Activated CD4-positive, alpha-beta T cell treated with anti-CD3 and anti-CD28 coated beads, Interleukin-2, amount 10 ng/mL, durations not matched to agents 7 days and 5 days (primary cell): Measurements from ENCODE around the gene POTEH. TPM values are rescaled to one million over a fixed set of nuclear protein-coding genes. Genes with fewer than 3 reads are reported as not detected.
"Not testable (repeated sequence)": the region's sequence is repeated elsewhere in the genome, so short reads cannot be mapped to it uniquely, and the experiment has no call there.

Experiments used
- CTCF ChIA-PET: fragments of 350-600 bp; sonication (Branson Sonifier 250); formaldehyde crosslinking; loops from one replicate; lab custom pipeline; 2021; ENCODE audit warnings: antibody characterized with exemption; lab: Charles Lee
- POLR2A ChIA-PET: fragments of 350-600 bp; sonication (Branson Sonifier 250); formaldehyde crosslinking; loops from one replicate; lab custom pipeline; 2021; ENCODE audit warnings: antibody characterized with exemption; lab: Charles Lee
- DNase-seq: peaks from one replicate; pipeline ENCODE4 v3.0.0-alpha.2; 2020
- H3K27ac Mint-ChIP-seq: one replicate; pipeline ENCODE4 v1.8.0; 2021; ENCODE audit warnings: mild to moderate bottlenecking, moderate library complexity, mixed read lengths
- H3K27me3 Mint-ChIP-seq: one replicate; pipeline ENCODE4 v1.8.0; 2021; ENCODE audit warnings: mixed read lengths
- H3K36me3 Mint-ChIP-seq: one replicate; pipeline ENCODE4 v1.8.0; 2021; ENCODE audit warnings: low read depth, mixed read lengths
- H3K4me1 Mint-ChIP-seq: one replicate; pipeline ENCODE4 v1.8.0; 2021; ENCODE audit warnings: mixed read lengths
- H3K4me3 Mint-ChIP-seq: one replicate; pipeline ENCODE4 v1.8.0; 2021; ENCODE audit warnings: mild to moderate bottlenecking, moderate library complexity, mixed read lengths
- H3K9me3 Mint-ChIP-seq: one replicate; pipeline ENCODE4 v1.8.0; 2021; ENCODE audit warnings: mixed read lengths
- total RNA-seq, 2 experiments: library from RNA; stranded (reverse); gene quantifications; one replicate each; pipeline ENCODE4 v1.2.3, GENCODE V29; 2021

Gene POTEH
- total RNA-seq = not detected

- CTCF ChIA-PET, H3K36me3 Mint-ChIP-seq, H3K27ac Mint-ChIP-seq, POLR2A ChIA-PET, H3K27me3 Mint-ChIP-seq, DNase-seq, H3K4me3 Mint-ChIP-seq, H3K4me1 Mint-ChIP-seq, H3K9me3 Mint-ChIP-seq: not testable (repeated sequence)
Observed at GRCh38 chr22:15689749-15690125, at the start of gene POTEH. Gene POTEH (plus strand): TSS chr22:15690026. CDS start chr22:15690078, 52 bp downstream.

GRCh38 chr22:15642288-15642861, 47.5 kb upstream of the POTEH start:
- POLR2A ChIA-PET, CTCF ChIA-PET, H3K36me3 Mint-ChIP-seq, H3K27me3 Mint-ChIP-seq, H3K27ac Mint-ChIP-seq, DNase-seq, H3K9me3 Mint-ChIP-seq, H3K4me3 Mint-ChIP-seq, H3K4me1 Mint-ChIP-seq: not testable (repeated sequence)

GRCh38 chr22:15651954-15652353, 37.9 kb upstream of the POTEH start:
- H3K9me3 Mint-ChIP-seq, H3K27me3 Mint-ChIP-seq, POLR2A ChIA-PET, H3K36me3 Mint-ChIP-seq, H3K4me1 Mint-ChIP-seq, H3K27ac Mint-ChIP-seq, H3K4me3 Mint-ChIP-seq, CTCF ChIA-PET, DNase-seq: not testable (repeated sequence)

- H3K9me3 Mint-ChIP-seq, H3K4me1 Mint-ChIP-seq, POLR2A ChIA-PET, H3K27me3 Mint-ChIP-seq, CTCF ChIA-PET, H3K4me3 Mint-ChIP-seq, H3K36me3 Mint-ChIP-seq, H3K27ac Mint-ChIP-seq, DNase-seq: not testable (repeated sequence)
Observed at GRCh38 chr22:15652738-15653137, 37.1 kb upstream of the POTEH start.

GRCh38 chr22:15653241-15653640, 36.6 kb upstream of the POTEH start:
- H3K4me3 Mint-ChIP-seq, H3K36me3 Mint-ChIP-seq, H3K27me3 Mint-ChIP-seq, H3K9me3 Mint-ChIP-seq, H3K27ac Mint-ChIP-seq, DNase-seq, CTCF ChIA-PET, POLR2A ChIA-PET, H3K4me1 Mint-ChIP-seq: not testable (repeated sequence)

GRCh38 chr22:15661102-15661501, 28.7 kb upstream of the POTEH start:
- H3K27me3 Mint-ChIP-seq, H3K4me1 Mint-ChIP-seq, POLR2A ChIA-PET, DNase-seq, H3K27ac Mint-ChIP-seq, H3K9me3 Mint-ChIP-seq, H3K36me3 Mint-ChIP-seq, H3K4me3 Mint-ChIP-seq, CTCF ChIA-PET: not testable (repeated sequence)

GRCh38 chr22:15664682-15665081, 25.1 kb upstream of the POTEH start:
- POLR2A ChIA-PET, H3K4me3 Mint-ChIP-seq, H3K9me3 Mint-ChIP-seq, H3K36me3 Mint-ChIP-seq, H3K27ac Mint-ChIP-seq, H3K27me3 Mint-ChIP-seq, H3K4me1 Mint-ChIP-seq, DNase-seq, CTCF ChIA-PET: not testable (repeated sequence)

- H3K27me3 Mint-ChIP-seq, H3K27ac Mint-ChIP-seq, CTCF ChIA-PET, DNase-seq, H3K36me3 Mint-ChIP-seq, H3K4me1 Mint-ChIP-seq, POLR2A ChIA-PET, H3K4me3 Mint-ChIP-seq, H3K9me3 Mint-ChIP-seq: not testable (repeated sequence)
Observed at GRCh38 chr22:15665478-15665877, 24.3 kb upstream of the POTEH start.

- DNase-seq, H3K27ac Mint-ChIP-seq, H3K4me3 Mint-ChIP-seq, H3K27me3 Mint-ChIP-seq, H3K36me3 Mint-ChIP-seq, POLR2A ChIA-PET, CTCF ChIA-PET, H3K9me3 Mint-ChIP-seq, H3K4me1 Mint-ChIP-seq: not testable (repeated sequence)
Observed at GRCh38 chr22:15669430-15669829, 20.4 kb upstream of the POTEH start.

GRCh38 chr22:15679702-15680101, 10.1 kb upstream of the POTEH start:
- H3K27me3 Mint-ChIP-seq, DNase-seq, H3K4me3 Mint-ChIP-seq, H3K9me3 Mint-ChIP-seq, CTCF ChIA-PET, H3K27ac Mint-ChIP-seq, POLR2A ChIA-PET, H3K4me1 Mint-ChIP-seq, H3K36me3 Mint-ChIP-seq: not testable (repeated sequence)

- H3K9me3 Mint-ChIP-seq, DNase-seq, H3K27me3 Mint-ChIP-seq, H3K4me1 Mint-ChIP-seq, CTCF ChIA-PET, H3K36me3 Mint-ChIP-seq, POLR2A ChIA-PET, H3K4me3 Mint-ChIP-seq, H3K27ac Mint-ChIP-seq: not testable (repeated sequence)
Observed at GRCh38 chr22:15684115-15684514, 5.7 kb upstream of the POTEH start.

GRCh38 chr22:15684695-15685094, 5.1 kb upstream of the POTEH start:
- H3K36me3 Mint-ChIP-seq, CTCF ChIA-PET, H3K9me3 Mint-ChIP-seq, POLR2A ChIA-PET, H3K27me3 Mint-ChIP-seq, H3K4me1 Mint-ChIP-seq, H3K27ac Mint-ChIP-seq, H3K4me3 Mint-ChIP-seq, DNase-seq: not testable (repeated sequence)

- H3K27ac Mint-ChIP-seq, H3K36me3 Mint-ChIP-seq, H3K4me3 Mint-ChIP-seq, H3K9me3 Mint-ChIP-seq, DNase-seq, H3K27me3 Mint-ChIP-seq, H3K4me1 Mint-ChIP-seq, POLR2A ChIA-PET, CTCF ChIA-PET: not testable (repeated sequence)
Observed at GRCh38 chr22:15685641-15686040, 4.2 kb upstream of the POTEH start.

GRCh38 chr22:15687086-15687485, 2.7 kb upstream of the POTEH start:
- H3K27ac Mint-ChIP-seq, H3K4me3 Mint-ChIP-seq, POLR2A ChIA-PET, DNase-seq, H3K27me3 Mint-ChIP-seq, H3K36me3 Mint-ChIP-seq, CTCF ChIA-PET, H3K9me3 Mint-ChIP-seq, H3K4me1 Mint-ChIP-seq: not testable (repeated sequence)
